ENCODE results near the gene KBTBD3. TPM values are rescaled to one million over a fixed set of nuclear protein-coding genes. Genes with fewer than 3 reads are reported as not detected.
"Not testable (repeated sequence)": the region's sequence is repeated elsewhere in the genome, so short reads cannot be mapped to it uniquely, and the experiment has no call there.

Gene KBTBD3
- polyA plus RNA-seq, 2 of the 4 experiments (the other 2 are of a cell fraction), result 3.7 to 6.9 TPM

DNA sequence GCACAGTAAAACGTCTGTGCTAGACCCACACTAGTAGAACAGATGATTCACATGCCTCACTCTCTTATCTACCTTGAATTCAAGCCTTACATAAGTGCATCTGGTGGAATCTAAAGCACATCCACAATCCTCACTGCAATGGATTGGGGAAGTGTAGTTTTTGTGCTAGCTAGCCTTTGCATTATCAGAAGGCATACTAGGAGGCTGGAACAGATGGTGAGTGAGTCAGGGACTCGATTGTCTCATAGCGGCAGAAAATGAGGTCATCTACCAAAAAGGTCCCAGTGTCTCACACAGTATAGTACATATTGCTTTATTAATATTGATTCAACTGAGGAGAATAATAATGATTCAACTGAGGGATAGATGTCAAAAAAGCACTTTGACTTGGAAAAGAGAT is 64.4 kb downstream of the KBTBD3 start:
- ChIA-PET CTCF (no interaction called here), POLR2A (no interaction called here)
- H3K27ac ChIP-seq, result no peak overlapping the region
- TF ChIP-seq HOXB13 (CRISPR knock-in tag; IDR thresholded peaks at IDR 0.05; ENCODE audit: low read depth) (no peak), MYC (IDR thresholded peaks at IDR 0.05; ENCODE audit: borderline replicate concordance, low read length) (no peak), RCOR1 (IDR thresholded peaks at IDR 0.05; ENCODE audit: low read depth, low read length) (no peak), RFX5 (IDR thresholded peaks at IDR 0.05) (no peak), CBX2 (IDR thresholded peaks at IDR 0.05; ENCODE audit: borderline replicate concordance, low read depth) (no peak), EHMT2 (IDR thresholded peaks at IDR 0.05; ENCODE audit: low read depth) (no peak), CHD2 (IDR thresholded peaks at IDR 0.05; ENCODE audit: low read length, partially characterized antibody) (no peak)
- FAIRE-seq, result no peak
- no peak for ATAC-seq
- H3K9me3 ChIP-seq, result no peaks in the 10 kb centered on the region
- H3K4me2 ChIP-seq, result no peak overlapping the region
- no peaks in the 10 kb centered on the region for H3K4me1 ChIP-seq
- 73% methylated on average over 3 of the region's 3 CpGs for WGBS (ENCODE audit: missing lambda C conversion rate)
- no peak overlapping the region for H3K4me3 ChIP-seq
- DNase-seq (ENCODE audit: low read depth in 1 of 2, low spot score in 1 of 2), result no peak

DNA sequence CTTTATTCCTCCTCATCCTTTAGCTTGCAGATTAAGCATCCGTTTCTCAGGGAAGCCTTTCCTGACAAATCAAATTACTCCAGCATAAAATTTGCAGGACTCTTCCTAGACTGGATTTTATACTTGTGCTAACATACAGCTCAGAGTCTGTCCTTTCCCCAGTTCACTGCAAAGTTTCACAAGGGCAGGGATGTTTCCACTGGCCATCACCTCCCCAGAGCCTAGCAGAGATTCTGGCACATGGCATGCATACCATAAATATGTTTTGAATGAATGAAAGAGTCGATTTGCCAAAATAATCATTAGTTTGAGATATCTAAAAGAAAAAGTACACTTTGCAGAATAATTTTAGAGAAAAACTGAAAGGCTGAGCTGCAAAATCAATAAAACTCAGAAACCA is 65.7 kb downstream of the KBTBD3 start:
- POLR2A ChIA-PET, result no interaction called here
- FAIRE-seq, result no peak
- H3K27ac ChIP-seq, result no peak overlapping the region
- no peak overlapping the region for H3K4me3 ChIP-seq
- H3K9me3 ChIP-seq, result no peaks in the 10 kb centered on the region
- H3K4me2 ChIP-seq, result no peak overlapping the region
- no peak for TF ChIP-seq EP300 (IDR thresholded peaks at IDR 0.05)
- TF ChIP-seq, protein P1, sequence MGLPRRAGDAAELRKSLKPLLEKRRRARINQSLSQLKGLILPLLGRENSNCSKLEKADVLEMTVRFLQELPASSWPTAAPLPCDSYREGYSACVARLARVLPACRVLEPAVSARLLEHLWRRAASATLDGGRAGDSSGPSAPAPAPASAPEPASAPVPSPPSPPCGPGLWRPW (IDR thresholded peaks at IDR 0.05), result no peak
- TF ChIP-seq CBX8 (IDR thresholded peaks at IDR 0.05), result no peak
- TF ChIP-seq MAFK (IDR thresholded peaks at IDR 0.05; ENCODE audit: partially characterized antibody), result no peak
- TF ChIP-seq RNF2 (IDR thresholded peaks at IDR 0.05; ENCODE audit: borderline replicate concordance, low read depth), result no peak
- TF ChIP-seq, protein P2, sequence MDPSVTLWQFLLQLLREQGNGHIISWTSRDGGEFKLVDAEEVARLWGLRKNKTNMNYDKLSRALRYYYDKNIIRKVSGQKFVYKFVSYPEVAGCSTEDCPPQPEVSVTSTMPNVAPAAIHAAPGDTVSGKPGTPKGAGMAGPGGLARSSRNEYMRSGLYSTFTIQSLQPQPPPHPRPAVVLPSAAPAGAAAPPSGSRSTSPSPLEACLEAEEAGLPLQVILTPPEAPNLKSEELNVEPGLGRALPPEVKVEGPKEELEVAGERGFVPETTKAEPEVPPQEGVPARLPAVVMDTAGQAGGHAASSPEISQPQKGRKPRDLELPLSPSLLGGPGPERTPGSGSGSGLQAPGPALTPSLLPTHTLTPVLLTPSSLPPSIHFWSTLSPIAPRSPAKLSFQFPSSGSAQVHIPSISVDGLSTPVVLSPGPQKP (IDR thresholded peaks at IDR 0.05; ENCODE audit: low read depth, low read length), result no peak
- TF ChIP-seq, protein P3, sequence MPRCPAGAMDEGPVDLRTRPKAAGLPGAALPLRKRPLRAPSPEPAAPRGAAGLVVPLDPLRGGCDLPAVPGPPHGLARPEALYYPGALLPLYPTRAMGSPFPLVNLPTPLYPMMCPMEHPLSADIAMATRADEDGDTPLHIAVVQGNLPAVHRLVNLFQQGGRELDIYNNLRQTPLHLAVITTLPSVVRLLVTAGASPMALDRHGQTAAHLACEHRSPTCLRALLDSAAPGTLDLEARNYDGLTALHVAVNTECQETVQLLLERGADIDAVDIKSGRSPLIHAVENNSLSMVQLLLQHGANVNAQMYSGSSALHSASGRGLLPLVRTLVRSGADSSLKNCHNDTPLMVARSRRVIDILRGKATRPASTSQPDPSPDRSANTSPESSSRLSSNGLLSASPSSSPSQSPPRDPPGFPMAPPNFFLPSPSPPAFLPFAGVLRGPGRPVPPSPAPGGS (IDR thresholded peaks at IDR 0.05), result no peak
- CTCF ChIA-PET, result no interaction called here
- no peaks in the 10 kb centered on the region for H3K4me1 ChIP-seq
- DNase-seq (ENCODE audit: low read depth in 1 of 2, low spot score in 1 of 2), result no peak
- ATAC-seq, result no peak
- 52% methylated on average over 2 of the region's 2 CpGs for WGBS (ENCODE audit: missing lambda C conversion rate)

DNA sequence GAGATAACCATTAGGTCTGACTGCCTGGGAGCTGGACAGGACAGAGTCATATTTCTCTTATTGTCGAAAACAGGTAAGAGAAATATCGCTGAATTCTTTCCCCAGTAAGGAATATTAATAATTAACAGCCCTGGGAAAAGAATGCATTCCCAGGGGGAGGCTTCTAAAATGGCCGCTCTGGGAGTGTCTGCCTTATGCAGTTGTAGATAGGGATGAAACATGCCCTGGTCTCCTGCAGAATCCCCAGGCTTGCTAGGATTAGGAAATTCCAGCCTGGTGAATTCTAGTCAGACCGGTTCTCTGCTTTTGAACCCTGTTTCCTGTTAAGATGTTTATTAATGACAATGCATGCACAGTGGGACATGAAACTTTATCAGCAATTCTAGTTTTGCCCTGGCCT is 74.1 kb downstream of the KBTBD3 start:
- POLR2A ChIA-PET; DNase-seq (ENCODE audit: low read depth in 1 of 2, low spot score in 1 of 2): not testable (repeated sequence)

DNA sequence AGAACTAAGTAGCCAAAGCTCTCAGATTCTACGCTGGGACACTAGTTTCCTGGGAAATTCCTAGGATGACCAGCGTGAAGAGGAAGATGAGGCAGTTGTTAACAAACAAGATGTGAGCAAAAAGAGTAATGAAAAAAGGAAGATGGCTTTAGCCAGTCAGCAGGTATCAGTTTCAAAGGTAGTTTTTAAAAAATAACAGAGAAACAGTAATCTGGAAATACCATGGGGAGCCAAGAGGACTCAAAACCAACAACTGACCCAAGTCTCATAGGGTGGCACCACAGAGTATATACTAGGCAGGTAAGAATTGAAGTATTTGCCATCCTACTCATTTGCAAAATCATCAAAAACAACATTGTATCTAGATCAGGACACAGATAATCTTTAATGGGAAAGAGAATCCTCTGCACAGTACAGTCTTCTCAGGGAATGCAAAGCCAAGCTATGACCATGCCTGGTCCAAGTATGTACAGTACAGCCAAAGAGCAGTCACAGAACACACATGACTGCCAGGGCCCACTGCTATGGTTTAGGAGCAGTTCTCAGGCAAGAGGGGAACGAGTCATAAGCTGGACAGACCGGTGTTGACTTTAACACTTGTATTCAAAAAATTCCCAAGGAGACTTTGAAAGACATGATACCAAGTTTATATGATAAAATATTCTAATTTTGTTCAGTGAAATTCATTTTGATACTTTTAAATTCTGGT is 75.7 kb downstream of the KBTBD3 start:
- WGBS (ENCODE audit: missing lambda C conversion rate), result 78% methylated on average over 4 of the region's 4 CpGs
- CTCF ChIA-PET, result no interaction called here
- ATAC-seq, result no peak
- TF ChIP-seq ZFP36 (IDR thresholded peaks at IDR 0.05; ENCODE audit: borderline replicate concordance, partially characterized antibody) (no peak), HOXB13 (CRISPR knock-in tag; IDR thresholded peaks at IDR 0.05; ENCODE audit: low read depth) (no peak), RAD21 (conservative IDR thresholded peaks at IDR 0.05 in 1 of 2, IDR thresholded peaks at IDR 0.05 in 1 of 2) (no peak), ESRRA (IDR thresholded peaks at IDR 0.05; ENCODE audit: borderline replicate concordance, low read length) (no peak), NR3C1 (IDR thresholded peaks at IDR 0.05) (no peak), JUN (IDR thresholded peaks at IDR 0.05) (no peak), KDM1A (IDR thresholded peaks at IDR 0.05; ENCODE audit: low read depth) (no peak), NFE2L2 (conservative IDR thresholded peaks at IDR 0.05; ENCODE audit: low read length) (no peak), POLR2AphosphoS2 (conservative IDR thresholded peaks at IDR 0.05; ENCODE audit: low read length) (no peak), JUNB (IDR thresholded peaks at IDR 0.05) (no peak), ZC3H11A (IDR thresholded peaks at IDR 0.05) (no peak), HOXA7 (CRISPR knock-in tag; IDR thresholded peaks at IDR 0.05) (no peak), RNF2 (IDR thresholded peaks at IDR 0.05; ENCODE audit: borderline replicate concordance, low read depth) (no peak), HDAC2 (IDR thresholded peaks at IDR 0.05) (no peak), SMC3 (IDR thresholded peaks at IDR 0.05) (no peak)
- TF ChIP-seq, protein P4, sequence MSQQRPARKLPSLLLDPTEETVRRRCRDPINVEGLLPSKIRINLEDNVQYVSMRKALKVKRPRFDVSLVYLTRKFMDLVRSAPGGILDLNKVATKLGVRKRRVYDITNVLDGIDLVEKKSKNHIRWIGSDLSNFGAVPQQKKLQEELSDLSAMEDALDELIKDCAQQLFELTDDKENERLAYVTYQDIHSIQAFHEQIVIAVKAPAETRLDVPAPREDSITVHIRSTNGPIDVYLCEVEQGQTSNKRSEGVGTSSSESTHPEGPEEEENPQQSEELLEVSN (IDR thresholded peaks at IDR 0.05; ENCODE audit: borderline replicate concordance, low read depth), result no peak
- H3K4me3 ChIP-seq, result no peak overlapping the region
- H3K4me2 ChIP-seq, result no peak overlapping the region
- no peak for FAIRE-seq
- H3K9me3 ChIP-seq, result 0 out of 3 replicates have a peak, but pooled peaks cover 2% of the 10 kb centered on the region
- H3K4me1 ChIP-seq, result no peaks in the 10 kb centered on the region
- H3K27ac ChIP-seq, result no peak overlapping the region
- POLR2A ChIA-PET, result no interaction called here
- DNase-seq (ENCODE audit: low read depth in 1 of 2, low spot score in 1 of 2), result no peak

More for the DNA sequence above, 74.1 kb downstream of the KBTBD3 start:
- FAIRE-seq, H3K4me3 ChIP-seq, H3K4me1 ChIP-seq, H3K9me3 ChIP-seq, H3K4me2 ChIP-seq, ATAC-seq, H3K27ac ChIP-seq, CTCF ChIA-PET: not testable (repeated sequence)
- WGBS (ENCODE audit: missing lambda C conversion rate), result 82% methylated on average over 4 of the region's 4 CpGs

Data from A549 (cell line).